Spleen (tissue), 7 donors: ENCODE results near the gene SPECC1.

Source experiments
- POLR2A ChIP-seq, 3 donors: fragments of 450-650 bp; IDR thresholded peaks; one replicate each; pipeline ENCODE4 v1.5.1; 2017; ENCODE audit warnings: antibody characterized with exemption in 3 of 3, mild to moderate bottlenecking in 1 of 3
- TF ChIP-seq, protein P1 (sequence below), 11 experiments: fragments of 200-600 bp in 7 of 11; fragments of 450-650 bp in 4 of 11; sonication (generic) in 4 of 11; IDR thresholded peaks in 8 of 11; conservative IDR thresholded peaks in 3 of 11; 1 replicate in 7 of 11; 2 replicates in 4 of 11; pipeline versions ENCODE4 v1.4.0 to v1.8.0; 2016 to 2021; ENCODE audit warnings: antibody characterized with exemption in 11 of 11, inconsistent platforms in 4 of 11, mild to moderate bottlenecking in 1 of 11
- donor health status: DM: no; HTN: no; CAD: no; lungs with moderate emphysema.
- donor health status: DM: no; HTN: no; CAD: no.
- donor health status: DM: no; HTN: no; CAD: no.

DNA sequence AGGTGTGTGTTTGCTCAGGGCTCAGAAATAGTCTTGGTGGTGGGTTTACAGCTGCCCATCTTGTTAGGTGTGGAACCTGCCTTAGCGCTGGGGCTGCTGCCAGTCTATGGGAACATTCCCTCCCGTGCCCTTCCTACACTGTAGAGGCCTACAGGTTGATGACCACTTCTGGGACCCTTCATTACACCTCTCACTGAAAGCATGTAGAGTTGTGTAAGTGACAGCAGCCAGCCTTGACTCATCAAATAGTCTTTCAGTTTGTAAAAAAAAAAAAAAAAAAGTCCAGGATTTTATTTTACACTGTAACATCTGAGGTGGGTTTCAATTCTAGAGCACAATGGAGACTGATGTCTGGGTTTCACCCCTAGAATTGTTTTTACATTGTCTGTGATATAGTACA, 193.9 kb downstream of the SPECC1 start:
- TF ChIP-seq, protein P1, sequence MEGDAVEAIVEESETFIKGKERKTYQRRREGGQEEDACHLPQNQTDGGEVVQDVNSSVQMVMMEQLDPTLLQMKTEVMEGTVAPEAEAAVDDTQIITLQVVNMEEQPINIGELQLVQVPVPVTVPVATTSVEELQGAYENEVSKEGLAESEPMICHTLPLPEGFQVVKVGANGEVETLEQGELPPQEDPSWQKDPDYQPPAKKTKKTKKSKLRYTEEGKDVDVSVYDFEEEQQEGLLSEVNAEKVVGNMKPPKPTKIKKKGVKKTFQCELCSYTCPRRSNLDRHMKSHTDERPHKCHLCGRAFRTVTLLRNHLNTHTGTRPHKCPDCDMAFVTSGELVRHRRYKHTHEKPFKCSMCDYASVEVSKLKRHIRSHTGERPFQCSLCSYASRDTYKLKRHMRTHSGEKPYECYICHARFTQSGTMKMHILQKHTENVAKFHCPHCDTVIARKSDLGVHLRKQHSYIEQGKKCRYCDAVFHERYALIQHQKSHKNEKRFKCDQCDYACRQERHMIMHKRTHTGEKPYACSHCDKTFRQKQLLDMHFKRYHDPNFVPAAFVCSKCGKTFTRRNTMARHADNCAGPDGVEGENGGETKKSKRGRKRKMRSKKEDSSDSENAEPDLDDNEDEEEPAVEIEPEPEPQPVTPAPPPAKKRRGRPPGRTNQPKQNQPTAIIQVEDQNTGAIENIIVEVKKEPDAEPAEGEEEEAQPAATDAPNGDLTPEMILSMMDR (IDR thresholded peaks at IDR 0.05 in 8 of 11, conservative IDR thresholded peaks at IDR 0.05 in 3 of 11): no peak
- TF ChIP-seq POLR2A (IDR thresholded peaks at IDR 0.05): no peak
